ENCODE measurements around the gene TMEM139.
A peak's percentile ranks its signal among the peaks of the same experiment; 100 is the strongest.
"Not testable (repeated sequence)": the region's sequence is repeated elsewhere in the genome, so short reads cannot be mapped to it uniquely, and the experiment has no call there.

TMEM139 gene

DNA sequence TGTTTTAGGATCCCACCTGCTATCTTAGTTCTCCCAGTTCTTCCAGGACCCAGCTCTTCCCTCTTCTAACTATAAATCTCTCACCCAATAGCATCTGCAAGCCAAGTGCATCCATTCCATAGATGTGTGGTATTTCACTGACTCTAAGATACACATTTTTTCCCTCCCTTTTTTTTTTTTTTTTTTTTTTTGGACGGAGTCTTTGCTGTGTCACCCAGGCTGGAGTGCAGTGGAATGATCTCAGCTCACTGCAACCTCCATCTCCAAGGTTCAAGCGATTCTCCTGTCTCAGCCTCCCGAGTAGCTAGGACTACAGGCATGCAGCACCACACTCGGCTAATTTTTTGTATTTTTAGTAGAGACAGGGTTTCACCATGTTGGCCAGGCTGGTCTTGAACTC lies 5.1 kb downstream of the TMEM139 start:
- DNase-seq = not testable (repeated sequence)

GRCh38 chr7:143290293-143290692 lies 5.5 kb downstream of the TMEM139 start:
- no peak for DNase-seq

- no peak for DNase-seq
Observed at GRCh38 chr7:143292876-143293275, 8.1 kb downstream of the TMEM139 start.

DNA sequence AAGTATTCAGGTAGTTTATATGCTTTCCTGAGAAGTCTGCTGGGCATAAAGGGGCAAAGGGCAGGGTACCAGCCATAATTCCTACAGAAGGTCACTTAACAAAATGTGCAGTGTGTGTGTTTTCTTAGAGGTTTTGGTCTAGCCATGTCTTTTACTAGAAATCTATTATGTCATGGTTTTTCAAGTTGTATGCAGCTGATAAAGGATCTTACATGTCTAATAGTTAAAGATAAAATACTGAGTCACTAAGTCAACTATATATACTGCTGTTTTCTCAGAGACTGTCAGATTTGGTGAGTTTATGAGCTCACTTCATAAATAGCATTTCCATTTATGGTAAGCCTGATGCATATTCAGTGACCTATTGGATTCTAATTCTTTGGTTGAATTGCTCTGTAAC lies 11.1 kb downstream of the TMEM139 start:
- no peak for DNase-seq

DNA sequence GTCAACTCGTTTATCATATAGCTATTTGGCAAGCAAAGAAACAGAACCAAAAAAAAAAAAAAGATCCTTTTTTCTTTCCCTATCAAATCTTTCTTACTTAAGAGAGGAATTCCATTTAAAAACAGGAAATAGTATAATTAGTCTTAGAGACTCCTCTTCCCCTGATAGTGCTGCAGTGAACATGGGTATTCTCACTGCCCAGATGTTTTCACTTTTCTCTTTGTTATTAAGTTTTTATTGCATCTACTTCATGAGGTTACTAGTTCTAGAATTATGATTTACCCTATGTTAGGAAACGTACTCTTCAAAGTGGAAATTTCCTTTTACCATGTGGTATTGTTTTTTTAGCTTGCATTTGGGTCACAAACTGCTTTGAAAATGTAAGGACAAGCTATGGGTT lies 11.9 kb downstream of the TMEM139 start:
- no peak for DNase-seq

DNA sequence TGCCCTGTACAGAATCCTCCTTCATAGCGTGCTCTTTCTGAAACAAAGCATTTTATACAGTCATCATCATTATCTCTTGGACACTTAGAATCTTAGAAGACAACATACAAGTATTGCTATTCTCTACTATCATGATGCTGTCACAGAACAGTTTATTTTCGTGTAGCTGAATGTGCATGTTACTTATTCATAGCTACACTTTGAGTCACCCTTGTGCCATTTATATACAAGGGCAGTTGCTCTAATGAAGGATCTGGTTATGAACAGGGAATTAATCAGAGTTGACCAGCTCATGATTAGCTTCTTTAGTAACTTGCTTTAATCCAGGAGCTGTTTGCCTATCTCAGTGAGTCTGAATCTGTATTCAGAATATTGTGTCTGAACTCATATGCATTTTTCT lies 14.6 kb downstream of the TMEM139 start:
- DNase-seq = no peak

- DNase-seq = peak; percentile 63
Observed at GRCh38 chr7:143299840-143300239, 15.1 kb downstream of the TMEM139 start.

- DNase-seq = no peak
Observed at GRCh38 chr7:143300959-143301935, 16.5 kb downstream of the TMEM139 start.

DNA sequence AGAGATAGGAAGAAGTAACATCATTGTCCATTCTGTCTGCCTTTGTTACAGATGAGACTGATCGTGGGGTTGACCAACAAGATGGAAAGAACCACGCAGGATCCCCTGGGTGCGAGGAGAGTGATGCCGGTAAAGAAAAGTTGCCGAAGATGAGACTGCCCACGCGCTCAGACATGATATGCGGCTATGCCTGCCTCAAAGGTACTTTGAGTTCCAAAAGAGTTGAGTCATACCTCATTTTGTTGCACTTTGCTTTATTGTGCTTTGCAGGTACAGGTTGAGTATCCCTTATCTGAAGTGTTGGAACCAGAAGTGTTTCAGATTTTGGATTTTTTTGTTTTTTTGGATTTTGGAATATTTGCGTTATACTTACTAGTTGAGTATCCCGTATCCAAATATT lies 19.0 kb downstream of the TMEM139 start:
- DNase-seq = no peak

- no peak for DNase-seq
Observed at GRCh38 chr7:143304938-143305337, 20.2 kb downstream of the TMEM139 start.

GRCh38 chr7:143305423-143306070 lies 20.8 kb downstream of the TMEM139 start:
- DNase-seq = peak; percentile 44

GRCh38 chr7:143308632-143309031 lies 23.9 kb downstream of the TMEM139 start:
- no peak for DNase-seq

GRCh38 chr7:143314127-143314526 lies 29.4 kb downstream of the TMEM139 start:
- no peak for DNase-seq

DNA sequence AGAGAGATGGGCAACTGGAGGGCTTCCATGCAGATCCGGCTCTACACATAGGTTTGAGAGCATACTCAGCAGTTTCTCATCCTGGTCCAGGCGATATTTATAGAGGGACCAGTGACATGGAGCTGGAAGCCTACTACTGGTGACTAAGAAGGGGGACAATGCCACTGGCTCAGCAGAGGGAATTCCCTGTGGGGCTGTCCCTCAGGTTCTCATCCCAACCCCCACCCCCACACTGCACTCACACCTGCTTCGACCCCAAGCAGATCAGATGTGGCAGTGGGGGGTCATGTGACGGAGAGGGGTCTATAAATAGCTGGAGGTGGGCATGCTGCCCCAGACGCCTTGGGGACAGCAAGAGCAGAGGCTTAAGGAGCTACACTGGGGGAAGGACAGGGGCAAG lies 31.0 kb downstream of the TMEM139 start, which contains the start of gene CLCN1:
Gene CLCN1, plus strand, starts transcription at position 336 of the 400 bp plus-strand sequence. CDS start 102 bp downstream, outside the sequence.
- DNase-seq = no peak

- DNase-seq = no peak
Observed at GRCh38 chr7:143316492-143316891, 31.7 kb downstream of the TMEM139 start.

GRCh38 chr7:143318661-143319060 lies 33.9 kb downstream of the TMEM139 start:
- no peak for DNase-seq

DNA sequence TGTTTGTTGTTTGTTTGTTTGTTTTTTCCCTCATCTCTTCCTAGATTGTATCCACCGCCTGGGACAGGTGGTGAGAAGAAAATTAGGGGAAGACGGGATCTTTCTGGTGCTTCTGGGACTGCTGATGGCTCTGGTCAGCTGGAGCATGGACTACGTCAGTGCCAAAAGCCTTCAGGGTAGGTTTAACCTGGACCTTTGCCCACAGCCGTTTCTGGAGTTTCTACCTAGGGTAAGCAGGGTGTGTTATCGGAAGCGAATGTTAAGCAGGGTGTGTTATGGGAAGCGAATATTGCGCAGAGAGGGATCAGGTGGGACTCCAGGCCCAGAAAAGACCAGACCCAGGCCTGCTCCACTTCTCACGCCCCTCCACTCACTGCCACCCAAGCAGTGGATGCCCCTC lies 35.9 kb downstream of the TMEM139 start:
- DNase-seq = no peak

DNA sequence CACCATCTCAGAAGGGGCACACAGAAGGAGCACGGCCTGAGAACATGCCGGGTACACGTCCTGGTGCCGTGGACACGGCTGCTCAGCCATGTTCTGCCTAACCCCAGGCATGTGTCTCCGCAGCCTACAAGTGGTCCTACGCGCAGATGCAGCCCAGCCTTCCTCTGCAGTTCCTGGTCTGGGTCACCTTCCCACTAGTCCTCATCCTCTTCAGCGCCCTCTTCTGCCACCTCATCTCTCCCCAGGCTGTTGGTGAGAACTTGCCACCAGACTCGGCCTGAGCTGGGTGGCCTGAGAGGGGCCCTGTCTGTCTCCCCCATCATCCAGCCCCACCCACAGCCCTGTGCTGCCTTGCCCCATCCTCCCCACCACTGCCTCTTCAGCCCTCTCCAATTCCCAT lies 36.5 kb downstream of the TMEM139 start:
- DNase-seq = no peak

DNA sequence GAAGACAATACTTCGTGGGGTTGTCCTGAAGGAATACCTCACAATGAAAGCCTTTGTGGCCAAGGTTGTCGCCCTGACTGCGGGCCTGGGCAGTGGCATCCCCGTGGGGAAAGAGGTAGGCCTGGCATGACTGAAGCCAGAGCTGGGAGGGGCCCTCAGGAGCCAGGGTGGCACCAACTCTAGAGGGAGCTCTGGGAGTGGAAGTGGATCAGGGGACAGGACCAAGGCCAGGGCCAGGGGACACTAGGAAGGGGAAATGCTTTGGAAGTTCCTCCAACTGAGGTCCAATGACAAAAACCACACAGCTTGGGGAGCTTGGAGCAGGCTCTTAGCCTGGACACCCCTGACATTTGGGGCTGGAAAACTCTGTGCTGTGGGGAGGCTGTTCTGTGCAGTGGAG lies 37.0 kb downstream of the TMEM139 start:
- DNase-seq = no peak

GRCh38 chr7:143322760-143323633 lies 38.2 kb downstream of the TMEM139 start:
- no peak for DNase-seq

DNA sequence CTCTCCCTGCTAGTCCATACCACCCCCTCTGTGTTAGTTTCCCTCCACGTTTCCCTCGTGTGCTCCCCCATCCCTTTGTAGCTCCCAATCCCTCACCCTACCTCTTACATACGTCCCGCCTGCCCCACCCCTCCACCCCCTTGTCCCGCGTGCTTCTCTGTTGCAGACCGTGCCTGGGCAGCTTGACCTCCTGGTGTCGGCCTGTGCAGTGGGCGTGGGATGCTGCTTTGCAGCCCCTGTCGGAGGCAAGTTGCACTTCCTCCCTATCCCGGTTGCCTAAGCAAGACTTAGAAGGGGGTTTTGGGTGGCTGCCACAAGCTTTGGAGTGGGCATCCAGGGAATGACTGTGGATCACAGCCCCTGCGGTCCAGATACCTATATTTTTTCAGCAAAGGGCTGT lies 38.9 kb downstream of the TMEM139 start:
- no peak for DNase-seq

GRCh38 chr7:143325240-143325639 lies 40.5 kb downstream of the TMEM139 start:
- no peak for DNase-seq

GRCh38 chr7:143327903-143328302 lies 43.1 kb downstream of the TMEM139 start:
- DNase-seq = no peak
